Esophagus squamous epithelium (tissue), 5 donors: ENCODE results near the gene KRTCAP3. TPM values are rescaled to one million over a fixed set of nuclear protein-coding genes. Genes with fewer than 3 reads are reported as not detected.
"Not testable (repeated sequence)": the region's sequence is repeated elsewhere in the genome, so short reads cannot be mapped to it uniquely, and the experiment has no call there.

Experiments
- DNase-seq: peaks from one replicate; lab custom pipeline; 2025; lab: John Stamatoyannopoulos, UW
- H3K27ac ChIP-seq, 4 donors: fragments of 200-600 bp; sonication (generic); one replicate each; pipeline ENCODE4 v1.5.1; 2016 to 2019; ENCODE audit warnings: mild to moderate bottlenecking in 1 of 4
- H3K27me3 ChIP-seq, 4 donors: fragments of 200-600 bp; sonication (generic); 1 replicate in 3 of 4; 2 replicates in 1 of 4; pipeline versions ENCODE4 v1.5.1 to v1.6.0; 2017 to 2021; ENCODE audit warnings: antibody characterized with exemption in 1 of 4
- H3K36me3 ChIP-seq, 3 donors: fragments of 200-600 bp; sonication (generic); one replicate each; pipeline ENCODE4 v1.5.1; 2016 to 2019
- H3K4me1 ChIP-seq, 3 donors: fragments of 200-600 bp; sonication (generic); one replicate each; pipeline ENCODE4 v1.5.1; 2017 to 2019
- H3K4me3 ChIP-seq, 4 donors: fragments of 200-600 bp; sonication (generic); 1 replicate in 3 of 4; 2 replicates in 1 of 4; pipeline ENCODE4 v1.5.1; 2016 to 2019; ENCODE audit warnings: mild to moderate bottlenecking in 2 of 4, moderate library complexity in 1 of 4
- H3K9me3 ChIP-seq, 3 donors: fragments of 200-600 bp; sonication (generic); one replicate each; pipeline ENCODE4 v1.5.1; 2016 to 2019
- CTCF ChIP-seq, 6 experiments: fragments of 450-650 bp in 4 of 6; fragments of 200-600 bp in 2 of 6; sonication (generic) in 2 of 6; IDR thresholded peaks; one replicate each; pipeline ENCODE4 v1.5.1; 2016 to 2019; ENCODE audit warnings: antibody characterized with exemption in 6 of 6, mild to moderate bottlenecking in 4 of 6, moderate library complexity in 4 of 6
- POLR2A ChIP-seq, 4 donors: fragments of 450-650 bp; IDR thresholded peaks; one replicate each; pipeline ENCODE4 v1.6.1; 2017; ENCODE audit warnings: antibody characterized with exemption in 4 of 4, mild to moderate bottlenecking in 4 of 4, moderate library complexity in 3 of 4
- WGBS, 2 donors: methylation state at CpG; one replicate each; pipeline ENCODE4 v1.1.5; 2018; 5-methylcytosine and 5-hydroxymethylcytosine counted together
- intact Hi-C: fragments of 100-400 bp; cut with DNase I; formaldehyde crosslinking; loops from one replicate; pipeline ENCODE4 v1.15.0; 2022
- total RNA-seq, 4 donors: library from RNA; depleted of rRNA; stranded (reverse); fragments of >200 nt; gene quantifications; one replicate each; pipeline ENCODE4 v1.1.0, GENCODE V29; 2016
- donor health status: DM: yes; HTN: yes; CAD: no.

KRTCAP3 gene
- total RNA-seq, 4 donors from 2014 or later = 9.8 to 29.3 (median 19.1) TPM

DNA sequence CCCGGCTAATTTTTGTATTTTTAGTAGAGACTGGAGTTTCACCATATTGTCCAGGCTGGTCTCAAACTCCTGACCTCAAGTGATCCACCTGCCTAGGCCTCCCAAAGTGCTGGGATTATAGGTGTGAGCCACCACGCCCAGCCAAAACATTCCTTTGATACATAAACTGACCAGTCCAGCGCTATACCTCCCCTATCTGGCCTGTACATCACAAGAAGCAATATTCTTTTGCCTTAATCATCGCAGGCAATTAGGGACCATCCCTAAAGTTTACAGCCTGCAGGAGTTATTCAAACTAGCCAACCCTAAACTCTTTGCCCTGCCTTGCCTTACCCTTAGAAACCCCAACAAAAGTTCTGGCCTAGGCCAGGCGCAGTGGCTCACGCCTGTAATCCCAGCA, 26.0 kb upstream of the KRTCAP3 start:
- Histone ChIP-seq H3K4me3 (no peak overlapping the region), H3K4me1 (no peaks in the 10 kb centered on the region), H3K27ac (no peak overlapping the region), H3K9me3 (no peaks in the 10 kb centered on the region), H3K36me3 (no peaks in the 10 kb centered on the region), H3K27me3 (no peaks in the 10 kb centered on the region)
- no peak for TF ChIP-seq CTCF (IDR thresholded peaks at IDR 0.05)
- TF ChIP-seq POLR2A (IDR thresholded peaks at IDR 0.05) = no peak
- intact Hi-C loops = no loop called here
- 88 to 100% methylated on average over 3 of the region's 6 CpGs for WGBS, 2 donors
- DNase-seq = no peak

- H3K4me1 ChIP-seq = no peaks in the 10 kb centered on the region
- DNase-seq = no peak
- no peaks in the 10 kb centered on the region for H3K36me3 ChIP-seq
- H3K9me3 ChIP-seq = no peaks in the 10 kb centered on the region
- no peak for TF ChIP-seq POLR2A (IDR thresholded peaks at IDR 0.05)
- no peak for TF ChIP-seq CTCF (IDR thresholded peaks at IDR 0.05)
- H3K27ac ChIP-seq = no peak overlapping the region
- intact Hi-C loops = no loop called here
- no peak overlapping the region for H3K4me3 ChIP-seq
- H3K27me3 ChIP-seq = no peaks in the 10 kb centered on the region
Observed at GRCh38 chr2:27420996-27421395, 21.2 kb upstream of the KRTCAP3 start.

GRCh38 chr2:27421660-27422250, 20.4 kb upstream of the KRTCAP3 start:
- H3K27me3 ChIP-seq = no peaks in the 10 kb centered on the region
- no peak for TF ChIP-seq POLR2A (IDR thresholded peaks at IDR 0.05)
- no peak for TF ChIP-seq CTCF (IDR thresholded peaks at IDR 0.05)
- DNase-seq = no peak
- no peaks in the 10 kb centered on the region for H3K36me3 ChIP-seq
- H3K4me3 ChIP-seq = no peak overlapping the region
- H3K27ac ChIP-seq = no peak overlapping the region
- 78 to 88% methylated on average over 4 of the region's 4 CpGs for WGBS, 2 donors
- H3K9me3 ChIP-seq = no peaks in the 10 kb centered on the region
- intact Hi-C loops = no loop called here
- H3K4me1 ChIP-seq = no peaks in the 10 kb centered on the region

DNA sequence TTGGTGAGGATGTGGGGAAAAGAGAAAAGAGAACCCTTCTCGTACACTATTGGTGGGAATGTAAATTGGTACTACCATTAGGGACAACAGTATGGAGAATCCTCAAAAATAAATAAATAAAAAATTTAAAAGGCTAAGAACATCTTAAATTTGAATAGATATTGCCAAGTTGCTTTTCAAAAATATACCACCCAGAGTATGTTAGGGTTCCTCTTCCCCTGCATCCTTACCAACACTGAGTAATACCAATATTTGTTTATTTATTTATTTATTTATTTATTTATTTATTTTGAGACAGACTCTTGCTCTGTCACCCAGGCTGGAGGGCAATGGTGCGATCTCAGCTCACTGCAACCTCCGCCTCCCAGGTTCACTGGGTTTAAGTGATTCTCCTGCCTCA, 19.2 kb upstream of the KRTCAP3 start:
- no peak for TF ChIP-seq CTCF (IDR thresholded peaks at IDR 0.05)

DNA sequence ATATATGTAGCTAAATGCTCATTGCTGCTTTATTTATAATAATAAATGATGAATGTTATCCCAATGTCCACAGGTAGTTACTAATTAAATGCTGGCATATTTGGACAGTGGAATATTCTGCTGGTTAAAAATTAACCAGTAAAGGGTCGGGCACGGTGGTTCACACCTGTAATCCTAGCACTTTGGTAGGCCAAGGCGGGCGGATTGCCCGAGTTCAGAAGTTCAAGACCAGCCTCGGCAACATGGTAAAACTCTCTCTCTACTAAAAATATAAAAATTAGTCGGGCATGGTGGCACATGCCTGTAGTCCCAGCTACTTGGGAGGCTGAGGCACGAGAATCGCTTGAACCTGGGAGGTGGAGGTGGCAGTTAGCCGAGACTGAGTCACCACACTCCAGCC, 17.1 kb upstream of the KRTCAP3 start:
- H3K27me3 ChIP-seq, H3K36me3 ChIP-seq, H3K27ac ChIP-seq, intact Hi-C loops, H3K4me3 ChIP-seq, DNase-seq, H3K9me3 ChIP-seq: not testable (repeated sequence)
- WGBS, 2 donors = 80 to 84% methylated on average over 10 of the region's 10 CpGs
- peaks cover 9 to 17% (median 10%) of the 10 kb centered on the region in 3 donors for H3K4me1 ChIP-seq

More for the DNA sequence above, 19.2 kb upstream of the KRTCAP3 start:
- DNase-seq = no peak
- Histone ChIP-seq H3K27ac (no peak overlapping the region), H3K4me3 (no peak overlapping the region), H3K9me3 (no peaks in the 10 kb centered on the region), H3K36me3 (no peaks in the 10 kb centered on the region), H3K27me3 (no peaks in the 10 kb centered on the region), H3K4me1 (peaks cover 0 to 8% (median 5%) of the 10 kb centered on the region in 3 donors)
- WGBS, 2 donors = 91 to 95% methylated on average over 3 of the region's 3 CpGs
- intact Hi-C loops = no loop called here

DNA sequence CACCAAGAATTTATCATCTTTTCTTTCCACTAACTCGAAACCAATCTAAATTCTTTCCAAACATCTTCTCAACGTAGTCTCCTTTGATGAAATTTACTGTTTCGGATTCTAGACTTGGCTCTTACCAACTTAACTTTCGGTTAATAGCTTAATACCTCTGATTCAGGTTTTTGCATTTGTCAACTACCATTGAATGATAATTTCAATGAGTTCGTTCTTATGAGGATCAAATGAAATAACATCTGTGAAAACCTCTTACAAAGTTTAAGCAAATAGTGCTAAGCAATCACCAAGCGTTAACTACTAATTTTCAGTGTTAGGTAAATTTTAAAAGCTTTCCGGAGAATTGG, 14.3 kb upstream of the KRTCAP3 start:
- intact Hi-C loops = no loop called here
- DNase-seq = no peak
- Histone ChIP-seq H3K27ac (peak overlapping the region; percentile 99 to 100 (median 100)), H3K4me3 (peak overlapping the region; percentile 85 to 100 (median 96)), H3K36me3 (peaks cover 0 to 11% (median 0%) of the 10 kb centered on the region in 3 donors), H3K9me3 (no peaks in the 10 kb centered on the region), H3K4me1 (peaks cover 11 to 45% (median 27%) of the 10 kb centered on the region in 3 donors), H3K27me3 (no peaks in the 10 kb centered on the region)
- no peak for TF ChIP-seq POLR2A (IDR thresholded peaks at IDR 0.05)
- no peak for TF ChIP-seq CTCF (IDR thresholded peaks at IDR 0.05)
- 19 to 21% methylated on average over 7 of the region's 7 CpGs for WGBS, 2 donors
